GM23338 (cell line): ENCODE data around the gene LPCAT3. TPM values are rescaled to one million over a fixed set of nuclear protein-coding genes. Genes with fewer than 3 reads are reported as not detected.

Experiments used
- ATAC-seq: fragments of 200-7000 bp; cut with Tn5 transposase; 3 replicates; pipeline ENCODE4 v1.9.1; 2020
- DNase-seq: peaks from one replicate; pipeline ENCODE4 v3.0.0-alpha.2; 2015; ENCODE audit warnings: low spot score
- H2AFZ ChIP-seq: fragments of 200-600 bp; sonication (generic); 2 replicates; pipeline ENCODE4 v1.8.0; 2016; ENCODE audit warnings: antibody characterized with exemption, mild to moderate bottlenecking, moderate library complexity
- H3F3A ChIP-seq: fragments of 200-600 bp; sonication (generic); replicated peaks from 2 replicates; pipeline ENCODE4 v1.8.0; 2017; ENCODE audit warnings: antibody characterized with exemption, mixed run types, low read depth
- H3K27ac ChIP-seq: fragments of 200-600 bp; sonication (generic); 2 replicates; pipeline ENCODE4 v1.6.1; 2016; ENCODE audit warnings: low read depth
- H3K27me3 ChIP-seq: fragments of 200-600 bp; sonication (generic); 2 replicates; pipeline ENCODE4 v1.8.0; 2016; ENCODE audit warnings: mild to moderate bottlenecking, mixed run types, moderate library complexity; ENCODE audit not compliant: insufficient read depth
- H3K36me3 ChIP-seq: fragments of 200-600 bp; sonication (generic); 2 replicates; pipeline ENCODE4 v1.8.0; 2016; ENCODE audit warnings: mild to moderate bottlenecking; ENCODE audit not compliant: insufficient read depth
- H3K4me1 ChIP-seq: fragments of 200-600 bp; sonication (generic); 2 replicates; pipeline ENCODE4 v1.8.0; 2016; ENCODE audit warnings: mild to moderate bottlenecking, moderate library complexity; ENCODE audit not compliant: insufficient read depth
- H3K4me2 ChIP-seq: fragments of 200-600 bp; sonication (generic); 2 replicates; pipeline ENCODE4 v1.7.1; 2017; ENCODE audit warnings: mixed run types
- H3K4me3 ChIP-seq: fragments of 200-600 bp; sonication (generic); 2 replicates; pipeline ENCODE4 v1.6.1; 2016; ENCODE audit warnings: mixed run types
- H3K79me2 ChIP-seq: fragments of 200-600 bp; sonication (generic); replicated peaks from 2 replicates; pipeline ENCODE4 v1.8.0; 2017; ENCODE audit warnings: mild to moderate bottlenecking; ENCODE audit not compliant: insufficient read depth
- H3K9me2 ChIP-seq: fragments of 200-600 bp; sonication (generic); 2 replicates; pipeline ENCODE4 v1.8.0; 2017; ENCODE audit not compliant: insufficient read depth
- H4K20me1 ChIP-seq: fragments of 200-600 bp; sonication (generic); replicated peaks from 2 replicates; pipeline ENCODE4 v1.8.0; 2017; ENCODE audit warnings: mild to moderate bottlenecking; ENCODE audit not compliant: insufficient read depth
- H3K27ac Mint-ChIP-seq: 2 replicates; pipeline ENCODE4 v1.8.0; 2020; ENCODE audit warnings: inconsistent platforms, mild to moderate bottlenecking, moderate library complexity, mixed read lengths
- H3K27me3 Mint-ChIP-seq: 3 replicates; pipeline ENCODE4 v1.8.0; 2022; ENCODE audit warnings: low read depth, mild to moderate bottlenecking, moderate library complexity, mixed read lengths, inconsistent platforms; ENCODE audit not compliant: insufficient read depth, poor library complexity
- H3K36me3 Mint-ChIP-seq: 3 replicates; pipeline ENCODE4 v1.8.0; 2021; ENCODE audit warnings: low read depth, mild to moderate bottlenecking, inconsistent platforms, moderate library complexity, mixed read lengths
- H3K4me1 Mint-ChIP-seq: 3 replicates; pipeline ENCODE4 v1.8.0; 2020; ENCODE audit warnings: mild to moderate bottlenecking, inconsistent platforms, mixed read lengths
- H3K4me3 Mint-ChIP-seq: 3 replicates; pipeline ENCODE4 v1.8.0; 2021; ENCODE audit warnings: moderate library complexity, mild to moderate bottlenecking, inconsistent platforms, mixed read lengths
- H3K9me3 Mint-ChIP-seq: 3 replicates; pipeline ENCODE4 v1.8.0; 2020; ENCODE audit warnings: moderate library complexity, mild to moderate bottlenecking, inconsistent platforms, mixed read lengths
- EZH2phosphoT487 ChIP-seq: fragments of 200-600 bp; sonication (generic); IDR thresholded peaks from one replicate; pipeline ENCODE4 v1.8.1; 2018; ENCODE audit warnings: antibody characterized with exemption; ENCODE audit not compliant: unreplicated experiment
- JUNB ChIP-seq: IDR thresholded peaks from one replicate; pipeline ENCODE4 v1.6.1; 2016; ENCODE audit warnings: antibody characterized with exemption; ENCODE audit not compliant: unreplicated experiment
- NANOG ChIP-seq: IDR thresholded peaks from 2 replicates; pipeline ENCODE4 v1.6.1; 2016; ENCODE audit warnings: antibody characterized with exemption, borderline replicate concordance
- STAT1 ChIP-seq: IDR thresholded peaks from one replicate; pipeline ENCODE4 v1.6.1; 2016; ENCODE audit warnings: antibody characterized with exemption; ENCODE audit not compliant: unreplicated experiment
- polyA plus RNA-seq: library from polyadenylated mRNA; unstranded; fragments of >200 nt; fragmentation: Nextera tagmentation; extraction: Ambion mirVana; gene quantifications from 2 replicates; pipeline ENCODE4 v1.2.1, GENCODE V29; 2016
- total RNA-seq: library from RNA; depleted of rRNA; stranded (reverse); fragments of >200 nt; shearing (Covaris generic); gene quantifications from 2 replicates; pipeline ENCODE4 v1.2.3, GENCODE V29; 2014
- TF ChIP-seq, protein P1 (sequence below): fragments of 250-450 bp; sonication (Bioruptor Pico); IDR thresholded peaks from 2 replicates; pipeline ENCODE4 v1.5.0; 2020; ENCODE audit warnings: mild to moderate bottlenecking, moderate library complexity
- TF ChIP-seq, protein P2 (sequence below): IDR thresholded peaks from 2 replicates; pipeline ENCODE4 v1.6.1; 2016; ENCODE audit warnings: antibody characterized with exemption

The LPCAT3 gene
- total and polyA plus RNA-seq, 2 experiments from 2014 or later: 21.4 to 51.5 TPM

DNA sequence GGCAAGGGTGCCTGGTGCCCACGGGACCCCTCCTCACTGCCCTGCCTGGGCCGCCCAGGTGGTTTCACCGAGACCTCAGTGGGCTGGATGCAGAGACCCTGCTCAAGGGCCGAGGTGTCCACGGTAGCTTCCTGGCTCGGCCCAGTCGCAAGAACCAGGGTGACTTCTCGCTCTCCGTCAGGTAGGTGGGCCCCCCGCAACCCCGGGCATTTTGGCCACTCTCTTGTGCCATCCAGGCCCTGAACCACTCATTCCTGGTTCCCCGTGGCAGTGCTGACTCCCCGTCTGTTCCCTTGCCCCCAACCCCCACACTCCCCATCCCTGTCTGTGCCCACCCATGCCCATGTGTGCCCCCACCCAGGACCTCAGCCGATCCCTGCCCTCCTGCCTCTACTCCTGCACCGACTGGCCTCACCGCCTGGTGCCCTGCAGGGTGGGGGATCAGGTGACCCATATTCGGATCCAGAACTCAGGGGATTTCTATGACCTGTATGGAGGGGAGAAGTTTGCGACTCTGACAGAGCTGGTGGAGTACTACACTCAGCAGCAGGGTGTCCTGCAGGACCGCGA, 66.6 kb downstream of the LPCAT3 start (continued):
- TF ChIP-seq STAT1 (no peak), JUNB (no peak)
- TF ChIP-seq, protein P1, sequence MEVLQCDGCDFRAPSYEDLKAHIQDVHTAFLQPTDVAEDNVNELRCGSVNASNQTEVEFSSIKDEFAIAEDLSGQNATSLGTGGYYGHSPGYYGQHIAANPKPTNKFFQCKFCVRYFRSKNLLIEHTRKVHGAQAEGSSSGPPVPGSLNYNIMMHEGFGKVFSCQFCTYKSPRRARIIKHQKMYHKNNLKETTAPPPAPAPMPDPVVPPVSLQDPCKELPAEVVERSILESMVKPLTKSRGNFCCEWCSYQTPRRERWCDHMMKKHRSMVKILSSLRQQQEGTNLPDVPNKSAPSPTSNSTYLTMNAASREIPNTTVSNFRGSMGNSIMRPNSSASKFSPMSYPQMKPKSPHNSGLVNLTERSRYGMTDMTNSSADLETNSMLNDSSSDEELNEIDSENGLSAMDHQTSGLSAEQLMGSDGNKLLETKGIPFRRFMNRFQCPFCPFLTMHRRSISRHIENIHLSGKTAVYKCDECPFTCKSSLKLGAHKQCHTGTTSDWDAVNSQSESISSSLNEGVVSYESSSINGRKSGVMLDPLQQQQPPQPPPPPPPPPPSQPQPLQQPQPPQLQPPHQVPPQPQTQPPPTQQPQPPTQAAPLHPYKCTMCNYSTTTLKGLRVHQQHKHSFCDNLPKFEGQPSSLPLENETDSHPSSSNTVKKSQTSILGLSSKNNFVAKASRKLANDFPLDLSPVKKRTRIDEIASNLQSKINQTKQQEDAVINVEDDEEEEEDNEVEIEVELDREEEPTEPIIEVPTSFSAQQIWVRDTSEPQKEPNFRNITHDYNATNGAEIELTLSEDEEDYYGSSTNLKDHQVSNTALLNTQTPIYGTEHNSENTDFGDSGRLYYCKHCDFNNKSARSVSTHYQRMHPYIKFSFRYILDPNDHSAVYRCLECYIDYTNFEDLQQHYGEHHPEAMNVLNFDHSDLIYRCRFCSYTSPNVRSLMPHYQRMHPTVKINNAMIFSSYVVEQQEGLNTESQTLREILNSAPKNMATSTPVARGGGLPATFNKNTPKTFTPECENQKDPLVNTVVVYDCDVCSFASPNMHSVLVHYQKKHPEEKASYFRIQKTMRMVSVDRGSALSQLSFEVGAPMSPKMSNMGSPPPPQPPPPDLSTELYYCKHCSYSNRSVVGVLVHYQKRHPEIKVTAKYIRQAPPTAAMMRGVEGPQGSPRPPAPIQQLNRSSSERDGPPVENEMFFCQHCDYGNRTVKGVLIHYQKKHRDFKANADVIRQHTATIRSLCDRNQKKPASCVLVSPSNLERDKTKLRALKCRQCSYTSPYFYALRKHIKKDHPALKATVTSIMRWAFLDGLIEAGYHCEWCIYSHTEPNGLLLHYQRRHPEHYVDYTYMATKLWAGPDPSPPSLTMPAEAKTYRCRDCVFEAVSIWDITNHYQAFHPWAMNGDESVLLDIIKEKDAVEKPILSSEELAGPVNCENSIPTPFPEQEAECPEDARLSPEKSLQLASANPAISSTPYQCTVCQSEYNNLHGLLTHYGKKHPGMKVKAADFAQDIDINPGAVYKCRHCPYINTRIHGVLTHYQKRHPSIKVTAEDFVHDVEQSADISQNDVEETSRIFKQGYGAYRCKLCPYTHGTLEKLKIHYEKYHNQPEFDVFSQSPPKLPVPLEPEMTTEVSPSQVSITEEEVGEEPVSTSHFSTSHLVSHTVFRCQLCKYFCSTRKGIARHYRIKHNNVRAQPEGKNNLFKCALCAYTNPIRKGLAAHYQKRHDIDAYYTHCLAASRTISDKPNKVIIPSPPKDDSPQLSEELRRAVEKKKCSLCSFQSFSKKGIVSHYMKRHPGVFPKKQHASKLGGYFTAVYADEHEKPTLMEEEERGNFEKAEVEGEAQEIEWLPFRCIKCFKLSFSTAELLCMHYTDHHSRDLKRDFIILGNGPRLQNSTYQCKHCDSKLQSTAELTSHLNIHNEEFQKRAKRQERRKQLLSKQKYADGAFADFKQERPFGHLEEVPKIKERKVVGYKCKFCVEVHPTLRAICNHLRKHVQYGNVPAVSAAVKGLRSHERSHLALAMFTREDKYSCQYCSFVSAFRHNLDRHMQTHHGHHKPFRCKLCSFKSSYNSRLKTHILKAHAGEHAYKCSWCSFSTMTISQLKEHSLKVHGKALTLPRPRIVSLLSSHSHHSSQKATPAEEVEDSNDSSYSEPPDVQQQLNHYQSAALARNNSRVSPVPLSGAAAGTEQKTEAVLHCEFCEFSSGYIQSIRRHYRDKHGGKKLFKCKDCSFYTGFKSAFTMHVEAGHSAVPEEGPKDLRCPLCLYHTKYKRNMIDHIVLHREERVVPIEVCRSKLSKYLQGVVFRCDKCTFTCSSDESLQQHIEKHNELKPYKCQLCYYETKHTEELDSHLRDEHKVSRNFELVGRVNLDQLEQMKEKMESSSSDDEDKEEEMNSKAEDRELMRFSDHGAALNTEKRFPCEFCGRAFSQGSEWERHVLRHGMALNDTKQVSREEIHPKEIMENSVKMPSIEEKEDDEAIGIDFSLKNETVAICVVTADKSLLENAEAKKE (CRISPR knock-in tag): no peak
- TF ChIP-seq, protein P2, sequence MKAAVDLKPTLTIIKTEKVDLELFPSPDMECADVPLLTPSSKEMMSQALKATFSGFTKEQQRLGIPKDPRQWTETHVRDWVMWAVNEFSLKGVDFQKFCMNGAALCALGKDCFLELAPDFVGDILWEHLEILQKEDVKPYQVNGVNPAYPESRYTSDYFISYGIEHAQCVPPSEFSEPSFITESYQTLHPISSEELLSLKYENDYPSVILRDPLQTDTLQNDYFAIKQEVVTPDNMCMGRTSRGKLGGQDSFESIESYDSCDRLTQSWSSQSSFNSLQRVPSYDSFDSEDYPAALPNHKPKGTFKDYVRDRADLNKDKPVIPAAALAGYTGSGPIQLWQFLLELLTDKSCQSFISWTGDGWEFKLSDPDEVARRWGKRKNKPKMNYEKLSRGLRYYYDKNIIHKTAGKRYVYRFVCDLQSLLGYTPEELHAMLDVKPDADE: no peak

DNA sequence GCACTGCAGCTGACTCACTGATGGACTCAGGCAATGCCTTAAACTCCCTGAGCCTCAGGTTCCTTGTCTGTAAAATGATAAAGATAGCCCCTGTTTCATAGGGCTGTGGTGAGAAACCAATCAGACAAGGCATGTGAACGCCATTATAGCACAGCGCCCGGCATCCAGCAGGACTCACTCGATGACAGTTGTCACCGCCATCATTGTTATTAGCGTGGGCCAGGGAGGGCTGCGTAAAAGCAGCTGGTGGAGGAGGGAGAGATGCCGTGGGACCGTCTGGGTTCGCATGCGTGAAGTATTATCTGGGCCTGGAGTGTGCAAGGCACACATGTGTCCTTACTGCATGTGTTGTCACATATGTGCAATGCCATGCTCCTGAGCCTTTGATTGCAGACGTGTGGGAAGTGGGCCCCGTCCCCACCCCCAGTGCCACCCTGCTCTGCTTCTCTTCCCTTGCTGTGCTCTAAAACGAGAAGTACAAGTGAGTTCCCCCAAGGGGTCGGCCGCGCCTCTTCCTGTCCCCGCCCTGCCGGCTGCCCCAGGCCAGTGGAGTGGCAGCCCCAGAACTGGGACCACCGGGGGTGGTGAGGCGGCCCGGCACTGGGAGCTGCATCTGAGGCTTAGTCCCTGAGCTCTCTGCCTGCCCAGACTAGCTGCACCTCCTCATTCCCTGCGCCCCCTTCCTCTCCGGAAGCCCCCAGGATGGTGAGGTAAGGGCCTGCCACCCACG, 67.3 kb downstream of the LPCAT3 start, which contains the start of gene PTPN6:
PTPN6 (plus strand) TSS at position 546 of the 730 bp plus-strand sequence; CDS start at position 703, 157 bp downstream.
- H3K27ac Mint-ChIP-seq: no peak within 1 kb of the TSS; the same call in 1 of the 2 replicates
- peaks cover 27% of the 10 kb centered on the region for H3K27me3 Mint-ChIP-seq
- H3K4me1 Mint-ChIP-seq: peaks cover 38% of the 10 kb centered on the region
- Histone ChIP-seq H3K4me2 (no peak within 1 kb of the TSS), H3K36me3 (no peaks in the 10 kb centered on the region), H3K4me1 (peaks cover 18% of the 10 kb centered on the region), H3F3A (peaks cover 8% of the 10 kb centered on the region; the same call in 1 of the 2 replicates), H3K4me3 (no peak within 1 kb of the TSS), H2AFZ (no peak within 1 kb of the TSS), H3K27me3 (no peaks in the 10 kb centered on the region), H3K9me2 (no peaks in the 10 kb centered on the region), H4K20me1 (no peaks in the 10 kb centered on the region), H3K79me2 (no peaks in the 10 kb centered on the region), H3K27ac (no peak within 1 kb of the TSS)
- no peak for DNase-seq
- H3K4me3 Mint-ChIP-seq: no peak within 1 kb of the TSS
- no peaks in the 10 kb centered on the region for H3K36me3 Mint-ChIP-seq
- ATAC-seq: no peak
- H3K9me3 Mint-ChIP-seq: no peaks in the 10 kb centered on the region
- TF ChIP-seq STAT1: no peak
- no peak for TF ChIP-seq EZH2phosphoT487
- TF ChIP-seq, protein P1 (CRISPR knock-in tag): no peak
- no peak for TF ChIP-seq NANOG
